Gastroesophageal sphincter (tissue), 3 donors: Measurements from ENCODE around the gene PLA2G5.

ENCODE experiments used
- CTCF ChIP-seq, 4 experiments: fragments of 200-600 bp in 2 of 4; fragments of 450-650 bp in 2 of 4; sonication (generic) in 1 of 4; IDR thresholded peaks; one replicate each; pipeline ENCODE4 v1.5.1; 2017 to 2019; ENCODE audit warnings: antibody characterized with exemption in 4 of 4, mild to moderate bottlenecking in 2 of 4, moderate library complexity in 2 of 4
- POLR2A ChIP-seq, 2 donors: fragments of 450-650 bp; IDR thresholded peaks; one replicate each; pipeline ENCODE4 v1.6.1; 2017; ENCODE audit warnings: antibody characterized with exemption in 2 of 2, mild to moderate bottlenecking in 2 of 2, moderate library complexity in 1 of 2

DNA sequence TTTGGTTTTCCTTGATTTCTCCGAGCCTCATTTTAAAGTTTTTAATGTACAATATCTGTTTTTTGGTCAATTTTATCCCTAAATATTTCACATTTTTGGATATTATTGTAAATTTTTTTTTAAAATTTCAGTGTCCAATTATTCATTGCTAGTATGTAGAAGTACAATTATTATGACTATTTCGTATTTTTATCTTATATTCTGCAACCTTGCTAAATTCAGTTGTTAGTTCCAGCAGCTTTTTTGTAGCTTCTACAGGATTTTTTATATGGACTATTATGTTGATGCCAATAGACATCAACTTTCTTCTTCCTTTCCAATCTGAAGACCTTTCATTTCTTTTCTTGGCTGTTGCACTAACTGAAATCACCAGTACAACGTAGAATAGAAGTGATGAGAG, 65.0 kb downstream of the PLA2G5 start:
- TF ChIP-seq POLR2A (IDR thresholded peaks at IDR 0.05) (no peak), CTCF (IDR thresholded peaks at IDR 0.05) (no peak)
